Ramos (cell line): ENCODE data around the gene PCA3.

ENCODE experiments used
- in situ Hi-C: fragments of 300-500 bp; cut with MboI; formaldehyde crosslinking; loops from one replicate; pipeline ENCODE4 v1.14.3; 2022; ENCODE audit warnings: low sequenced_read_pairs; ENCODE audit not compliant: unreplicated experiment

The PCA3 gene

DNA sequence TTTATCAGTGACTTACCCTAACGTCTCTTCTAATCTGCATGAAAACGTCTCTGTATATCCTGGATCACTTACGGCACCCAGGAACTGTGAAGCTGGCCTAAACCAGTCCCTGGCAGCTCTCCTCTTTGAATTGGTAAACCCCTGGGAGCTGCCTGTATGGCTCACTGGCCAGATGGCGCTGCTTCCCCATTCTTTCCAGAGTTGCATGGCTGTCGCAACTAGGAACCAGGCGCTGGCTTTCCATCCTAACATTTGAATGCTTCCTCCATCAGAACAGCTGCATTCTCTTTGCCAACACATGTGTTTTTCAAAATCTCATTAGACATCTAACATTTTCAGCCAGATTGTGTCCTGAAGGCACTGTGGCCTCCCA, 8.0 kb upstream of the PCA3 start:
- in situ Hi-C loops: no loop called here

- in situ Hi-C loops: no loop called here
Measured at GRCh38 chr9:76756941-76757673, 7.1 kb upstream of the PCA3 start.

DNA sequence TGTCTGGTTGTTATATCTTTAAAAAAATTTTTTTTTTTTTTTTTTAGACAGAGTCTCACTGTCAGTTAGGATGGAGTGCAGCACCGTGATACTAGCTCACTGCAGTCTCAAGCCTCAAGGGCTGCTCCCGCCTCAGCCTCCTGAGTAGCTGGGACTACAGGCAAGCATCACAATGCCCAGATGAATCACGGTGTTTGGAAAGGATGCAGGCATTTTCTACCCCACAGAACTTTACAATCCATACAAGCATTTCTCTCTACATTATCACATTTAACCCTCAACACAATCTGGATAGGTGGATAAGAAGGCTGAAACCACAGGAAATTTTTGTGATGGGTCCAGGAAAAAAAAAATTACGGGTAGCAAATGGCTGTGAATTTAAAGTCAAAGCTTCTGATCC, 5.8 kb upstream of the PCA3 start:
- in situ Hi-C loops: no loop called here

DNA sequence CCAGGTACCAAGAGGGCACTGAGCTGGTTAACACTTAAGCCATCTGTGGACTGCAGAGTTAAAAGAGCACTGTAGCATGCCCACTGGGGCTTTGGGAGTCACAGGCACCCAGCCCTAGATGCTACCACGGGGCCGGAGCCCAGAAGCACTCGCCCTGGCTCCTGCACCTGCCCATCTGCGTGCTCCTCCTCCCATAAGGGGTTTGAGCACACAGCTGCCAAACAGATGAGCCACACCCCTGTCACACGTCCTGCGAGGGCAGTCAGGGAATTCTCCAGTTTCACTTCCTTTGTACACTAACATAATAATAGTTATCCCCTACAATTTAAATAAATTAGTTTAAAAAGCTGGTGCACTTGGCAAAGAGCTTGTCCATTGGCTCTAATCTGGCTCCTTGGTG, 4.5 kb upstream of the PCA3 start:
- in situ Hi-C loops: no loop called here

DNA sequence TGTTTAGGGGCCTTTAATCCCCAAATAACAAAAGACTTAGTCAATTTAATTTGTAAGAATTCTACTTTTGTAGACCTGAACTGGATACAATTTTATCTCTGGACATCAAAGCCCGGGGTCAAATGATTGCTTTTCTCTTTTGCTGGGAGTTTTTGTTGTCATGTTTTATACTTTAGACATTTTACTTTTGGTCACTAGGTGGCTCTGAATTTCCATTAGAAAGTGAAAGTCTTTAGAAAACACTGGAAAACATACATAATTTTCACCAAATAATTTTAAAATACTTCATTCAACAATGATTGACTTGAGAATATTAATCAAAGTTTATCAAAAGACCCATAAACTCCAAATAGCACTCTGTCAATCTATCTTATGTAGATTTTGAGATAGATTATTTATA, 2.8 kb upstream of the PCA3 start:
- in situ Hi-C loops: no loop called here

GRCh38 chr9:76766126-76766525, 1.9 kb downstream of the PCA3 start:
- in situ Hi-C loops: no loop called here

GRCh38 chr9:76772686-76773445, 8.6 kb downstream of the PCA3 start:
- in situ Hi-C loops: no loop called here

DNA sequence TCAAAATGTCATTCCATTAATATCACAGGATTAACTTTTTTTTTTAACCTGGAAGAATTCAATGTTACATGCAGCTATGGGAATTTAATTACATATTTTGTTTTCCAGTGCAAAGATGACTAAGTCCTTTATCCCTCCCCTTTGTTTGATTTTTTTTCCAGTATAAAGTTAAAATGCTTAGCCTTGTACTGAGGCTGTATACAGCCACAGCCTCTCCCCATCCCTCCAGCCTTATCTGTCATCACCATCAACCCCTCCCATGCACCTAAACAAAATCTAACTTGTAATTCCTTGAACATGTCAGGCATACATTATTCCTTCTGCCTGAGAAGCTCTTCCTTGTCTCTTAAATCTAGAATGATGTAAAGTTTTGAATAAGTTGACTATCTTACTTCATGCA, 20.6 kb downstream of the PCA3 start:
- in situ Hi-C loops: no loop called here

DNA sequence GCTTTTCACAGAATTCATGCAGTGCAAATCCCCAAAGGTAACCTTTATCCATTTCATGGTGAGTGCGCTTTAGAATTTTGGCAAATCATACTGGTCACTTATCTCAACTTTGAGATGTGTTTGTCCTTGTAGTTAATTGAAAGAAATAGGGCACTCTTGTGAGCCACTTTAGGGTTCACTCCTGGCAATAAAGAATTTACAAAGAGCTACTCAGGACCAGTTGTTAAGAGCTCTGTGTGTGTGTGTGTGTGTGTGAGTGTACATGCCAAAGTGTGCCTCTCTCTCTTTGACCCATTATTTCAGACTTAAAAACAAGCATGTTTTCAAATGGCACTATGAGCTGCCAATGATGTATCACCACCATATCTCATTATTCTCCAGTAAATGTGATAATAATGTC, 21.3 kb downstream of the PCA3 start:
- in situ Hi-C loops: no loop called here

DNA sequence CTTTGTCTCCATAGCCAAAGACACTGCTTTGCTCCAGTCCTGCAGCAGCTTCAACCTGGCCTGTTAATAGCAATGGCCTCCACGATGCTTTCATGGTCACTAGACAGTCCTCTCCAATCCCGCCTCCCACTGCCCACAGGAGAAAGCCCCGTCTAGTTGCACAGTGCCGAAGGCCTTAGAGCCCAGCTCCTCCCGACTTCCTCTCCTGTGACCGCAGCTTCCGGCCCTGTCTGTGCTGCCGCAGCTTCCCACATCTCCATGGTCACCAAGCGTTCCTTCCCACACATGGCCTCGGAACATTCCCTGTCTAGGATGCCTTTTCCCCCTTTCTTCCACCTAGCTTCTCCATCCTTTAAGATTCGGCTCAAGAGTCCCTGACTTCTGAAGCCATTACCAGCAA, 23.4 kb downstream of the PCA3 start:
- in situ Hi-C loops: no loop called here

- in situ Hi-C loops: no loop called here
Measured at GRCh38 chr9:76789840-76790239, 25.6 kb downstream of the PCA3 start.

GRCh38 chr9:76793784-76794431, 29.7 kb downstream of the PCA3 start:
- in situ Hi-C loops: no loop called here

GRCh38 chr9:76796296-76796695, 32.1 kb downstream of the PCA3 start:
- in situ Hi-C loops: no loop called here

GRCh38 chr9:76798527-76798926, 34.3 kb downstream of the PCA3 start:
- in situ Hi-C loops: no loop called here

DNA sequence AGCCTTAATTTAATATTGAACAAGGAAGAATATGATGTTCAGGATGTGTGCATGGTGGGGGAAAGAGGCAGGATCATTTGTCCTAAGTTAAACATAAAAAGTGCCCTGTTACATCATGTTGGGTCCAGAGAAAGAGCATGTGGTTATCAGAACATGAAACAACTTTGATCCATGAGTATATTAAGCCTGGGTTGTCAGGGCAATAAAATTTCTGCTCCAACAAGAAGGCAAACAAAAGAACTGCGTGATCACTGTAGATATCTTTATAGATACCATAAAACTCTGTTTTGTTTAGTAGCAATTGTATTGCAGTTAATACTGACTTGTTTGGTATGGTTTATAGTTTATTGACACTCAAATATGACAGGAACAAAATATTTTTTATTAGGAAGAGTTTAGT, 35.2 kb downstream of the PCA3 start:
- in situ Hi-C loops: no loop called here

- in situ Hi-C loops: no loop called here
Measured at GRCh38 chr9:76800901-76801300, 36.7 kb downstream of the PCA3 start.

DNA sequence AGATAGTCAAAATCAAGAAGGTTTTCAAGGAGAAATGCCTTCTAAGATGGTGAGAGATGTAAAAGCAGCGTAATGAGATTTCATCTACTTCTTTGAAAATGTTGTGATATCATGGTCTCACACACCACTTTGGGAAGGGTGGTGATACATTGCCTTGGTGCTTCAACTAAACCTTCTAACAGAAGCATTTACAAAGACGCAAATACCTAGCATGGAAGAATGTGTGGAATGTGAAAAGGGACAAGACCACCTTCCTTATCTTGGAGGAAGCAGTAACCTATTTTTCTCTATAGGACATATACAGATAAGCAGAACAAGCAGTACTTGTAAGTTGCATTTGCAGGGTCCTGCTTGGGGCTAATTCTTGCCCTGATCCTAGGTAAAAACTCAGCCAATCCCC, 38.8 kb downstream of the PCA3 start:
- in situ Hi-C loops: no loop called here

DNA sequence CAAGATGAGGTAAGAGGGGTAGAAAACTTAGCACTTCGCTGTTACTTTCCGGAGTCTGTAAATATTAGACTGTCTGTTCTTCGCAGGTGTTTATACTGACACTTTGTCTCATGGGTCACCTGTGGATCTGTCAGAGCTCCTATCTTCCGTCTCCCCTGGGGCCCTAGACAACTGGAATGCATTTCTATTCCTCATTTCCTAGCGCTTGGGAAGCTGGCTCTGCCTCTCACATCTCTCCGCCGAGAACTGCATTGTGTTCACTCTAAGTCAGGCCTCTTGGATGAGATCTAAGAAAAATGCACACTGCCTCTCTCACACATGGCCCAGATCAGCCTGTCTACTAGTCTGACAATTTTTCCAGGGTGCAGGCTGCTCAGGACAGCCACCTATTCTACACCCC, 39.5 kb downstream of the PCA3 start:
- in situ Hi-C loops: no loop called here

- in situ Hi-C loops: no loop called here
Measured at GRCh38 chr9:76808636-76809035, 44.4 kb downstream of the PCA3 start.

GRCh38 chr9:76810377-76810957, 46.2 kb downstream of the PCA3 start:
- in situ Hi-C loops: no loop called here

GRCh38 chr9:76812591-76812990, 48.4 kb downstream of the PCA3 start:
- in situ Hi-C loops: no loop called here
